Jurkat, Clone E6-1 (cell line): Measurements from ENCODE around the gene LIMK1. TPM values are rescaled to one million over a fixed set of nuclear protein-coding genes. Genes with fewer than 3 reads are reported as not detected.
"Not testable (repeated sequence)": the region's sequence is repeated elsewhere in the genome, so short reads cannot be mapped to it uniquely, and the experiment has no call there.

Experiments
- DNase-seq: peaks from one replicate; pipeline ENCODE4 v3.0.0-alpha.2; 2011; ENCODE audit warnings: low read depth, low spot score
- H3K4me3 ChIP-seq: 2 replicates; pipeline ENCODE4 v1.5.1; 2011; ENCODE audit warnings: mild to moderate bottlenecking, low read length, control low read depth, moderate library complexity
- polyA plus RNA-seq: library from polyadenylated mRNA; unstranded; fragments of >200 nt; gene quantifications from one replicate; pipeline ENCODE4 v1.2.1, GENCODE V29; 2012; ENCODE audit warnings: missing spikeins; ENCODE audit not compliant: insufficient read length, insufficient read depth

Gene LIMK1
- polyA plus RNA-seq: 28.5 TPM

DNA sequence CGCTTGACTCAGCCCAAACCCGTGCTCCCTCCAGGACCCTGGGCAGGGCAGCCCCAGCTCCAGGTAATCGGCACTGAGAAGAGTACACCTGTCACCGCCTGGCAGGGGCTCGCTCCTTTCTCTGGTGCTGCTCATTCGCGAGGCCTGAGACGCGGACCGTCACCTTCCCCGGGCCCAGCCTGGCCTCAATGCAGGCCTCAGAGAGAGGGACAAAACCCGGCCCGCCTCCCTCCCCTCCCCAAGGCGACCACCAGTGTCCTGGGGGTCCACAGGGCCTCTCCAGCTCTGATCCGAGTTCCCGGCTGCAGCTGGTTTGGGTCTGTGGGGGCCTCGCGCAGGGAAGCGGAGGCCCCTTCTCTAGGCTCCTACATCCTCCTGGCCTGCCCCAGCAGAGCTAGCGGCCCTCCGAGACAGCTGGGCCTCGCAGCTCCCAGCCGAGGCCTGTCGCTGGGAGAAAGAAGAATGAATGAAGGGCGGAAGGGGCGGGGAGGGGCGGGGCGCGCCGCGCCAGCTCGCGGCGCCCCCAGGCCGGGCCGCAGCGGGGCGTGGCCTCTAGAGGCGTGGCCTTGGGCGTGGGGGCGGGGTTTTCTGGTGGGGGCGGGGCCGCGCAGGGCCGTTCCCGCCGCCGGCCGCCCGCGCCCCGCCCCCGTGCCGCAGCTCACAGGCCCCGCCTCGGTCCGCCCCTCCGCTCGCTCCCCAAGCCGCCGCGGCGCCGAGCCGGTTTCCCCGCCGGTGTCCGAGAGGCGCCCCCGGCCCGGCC lies at the start of gene LIMK1:
Gene LIMK1, plus strand, starts transcription at position 688 of the 760 bp plus-strand sequence. CDS start 187 bp downstream, outside the sequence.
- DNase-seq: peak; percentile 66
- H3K4me3 ChIP-seq: peak within 1 kb of the TSS; percentile 63

DNA sequence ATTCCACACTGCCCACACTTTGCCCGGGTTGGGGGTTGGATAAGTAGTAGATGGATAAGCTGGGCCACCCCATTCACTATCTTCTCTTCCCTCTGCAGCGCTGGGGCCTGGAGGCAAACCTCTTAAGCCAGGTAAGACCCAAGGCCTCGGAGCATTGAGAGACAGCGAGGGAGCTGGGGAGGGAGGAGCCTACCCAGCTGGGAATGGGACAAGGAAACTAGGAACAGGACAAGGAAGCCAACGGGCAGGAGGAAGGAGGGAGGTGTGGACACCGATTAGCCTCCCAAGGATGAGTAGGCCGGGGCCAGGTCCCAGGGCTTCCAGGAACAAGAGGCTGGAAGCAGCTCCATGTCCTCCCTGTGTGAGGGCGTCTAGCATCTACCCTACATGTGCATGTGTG lies 46.0 kb upstream of the LIMK1 start:
- H3K4me3 ChIP-seq: no peak overlapping the region
- DNase-seq: no peak

DNA sequence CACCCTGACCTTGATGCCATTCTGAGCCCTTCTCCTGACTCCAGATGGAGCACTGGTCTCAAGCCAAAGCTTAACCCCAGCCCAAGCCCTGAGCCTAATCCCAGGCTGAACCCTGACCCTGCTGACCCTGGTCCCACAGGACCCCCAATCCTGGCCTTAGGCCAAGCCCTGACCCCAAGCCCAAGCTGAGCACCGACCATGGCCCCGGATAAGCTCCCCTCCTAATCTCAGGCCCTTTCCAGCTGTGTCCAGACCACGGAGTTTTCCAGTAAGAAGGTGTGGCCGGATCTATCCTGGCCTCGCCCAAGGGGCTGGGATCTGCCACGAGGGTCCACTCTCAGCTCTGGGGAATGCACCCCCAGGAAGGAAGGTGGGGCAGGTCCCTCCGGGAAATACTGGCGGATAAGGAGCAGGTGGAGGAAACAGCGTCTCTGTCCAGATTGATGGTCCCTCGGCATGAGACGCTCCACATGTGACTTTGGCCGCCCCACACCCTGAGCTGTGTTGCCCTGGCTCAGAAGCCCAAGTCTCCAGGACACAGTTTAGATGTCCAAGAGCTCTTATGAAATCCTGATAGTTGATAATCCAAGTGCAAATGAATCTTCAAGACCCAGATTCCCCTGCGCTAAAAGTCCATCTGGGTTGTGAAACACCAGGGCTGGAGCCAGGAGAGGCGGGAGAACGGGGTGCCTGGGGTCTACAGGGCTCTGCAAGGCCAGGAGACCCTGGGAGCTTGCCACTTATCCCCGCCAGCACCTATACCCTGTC lies 45.2 kb upstream of the LIMK1 start:
- H3K4me3 ChIP-seq: no peak overlapping the region
- DNase-seq: no peak

- no peak overlapping the region for H3K4me3 ChIP-seq
These were observed 44.3 kb upstream of the LIMK1 start for GRCh38 chr7:74039337-74039736.

DNA sequence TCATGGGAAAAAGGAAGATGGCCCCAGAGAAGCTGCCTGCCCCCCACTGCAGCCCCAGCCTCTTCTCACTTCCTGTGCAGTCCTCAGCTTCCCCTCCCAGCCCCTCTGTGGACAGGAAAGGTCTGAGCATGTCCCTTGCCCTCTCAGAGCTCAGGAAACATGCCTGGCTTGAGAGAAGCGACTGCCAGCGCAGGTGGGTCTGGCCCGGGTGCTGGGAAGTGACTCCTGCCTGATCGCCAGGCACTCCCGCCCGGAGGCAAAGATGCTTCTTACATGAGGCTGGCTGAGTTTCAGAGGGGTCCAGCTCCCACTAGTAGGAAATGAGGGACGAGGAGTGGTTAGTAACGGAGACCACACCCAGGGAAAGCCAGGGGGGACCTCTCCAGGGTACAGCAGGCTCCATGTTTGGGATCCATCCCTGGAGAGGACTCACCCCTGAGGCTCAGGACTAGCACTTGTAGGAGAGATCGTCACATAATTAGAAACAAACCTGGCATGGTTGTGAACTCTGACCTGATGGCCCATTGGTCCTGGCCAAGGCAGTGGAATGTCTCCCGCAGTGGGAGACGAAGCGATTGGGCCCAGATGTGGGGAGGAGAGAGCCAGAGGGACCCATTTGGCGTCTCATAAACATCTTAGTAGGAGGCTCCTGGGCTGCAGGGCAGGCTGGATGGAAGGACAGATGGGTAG lies 43.4 kb upstream of the LIMK1 start:
- DNase-seq: no peak
- no peak overlapping the region for H3K4me3 ChIP-seq

More at GRCh38 chr7:74039337-74039736, 44.3 kb upstream of the LIMK1 start:
- no peak for DNase-seq

DNA sequence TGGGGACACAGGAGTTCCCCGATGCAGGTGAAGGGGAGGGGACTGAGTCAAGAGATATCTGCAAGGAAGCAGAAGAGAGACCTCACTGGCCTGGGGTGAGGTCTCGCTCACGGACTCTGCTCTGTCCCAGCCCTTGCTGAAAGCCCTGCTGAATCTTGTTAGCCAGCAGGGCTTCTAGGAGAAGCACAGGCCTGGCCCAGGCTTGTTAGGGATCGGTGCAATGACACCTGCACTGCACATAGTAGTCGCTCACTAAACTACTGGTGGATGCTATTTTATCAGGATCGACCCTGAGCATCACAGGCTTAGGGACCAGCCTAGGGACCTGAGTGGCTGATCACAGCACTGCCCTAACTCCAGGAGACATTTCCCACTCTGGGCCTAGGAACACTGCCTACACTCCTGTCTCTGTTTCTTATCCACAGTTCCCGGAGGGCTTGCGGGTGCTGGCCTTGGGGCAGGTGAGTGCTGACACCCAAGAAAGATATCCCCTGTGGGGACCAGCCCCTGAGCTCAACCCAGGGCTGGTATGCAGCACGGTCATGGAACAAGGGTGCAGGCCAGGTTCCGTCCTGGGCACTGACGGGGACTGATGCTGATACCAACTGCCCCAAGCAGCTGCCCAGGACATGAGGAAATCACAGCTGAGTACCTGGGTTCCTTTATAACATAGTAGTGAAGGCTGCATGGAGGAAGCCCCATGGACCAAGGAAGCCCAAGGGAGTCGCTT lies 42.6 kb upstream of the LIMK1 start:
- no peak for DNase-seq

GRCh38 chr7:74042746-74043522 lies 40.7 kb upstream of the LIMK1 start:
- DNase-seq: no peak
- no peak overlapping the region for H3K4me3 ChIP-seq

More for the DNA sequence above, 42.6 kb upstream of the LIMK1 start:
- H3K4me3 ChIP-seq: no peak overlapping the region

- no peak overlapping the region for H3K4me3 ChIP-seq
- DNase-seq: no peak
These were observed 40.1 kb upstream of the LIMK1 start for GRCh38 chr7:74043523-74043951.

DNA sequence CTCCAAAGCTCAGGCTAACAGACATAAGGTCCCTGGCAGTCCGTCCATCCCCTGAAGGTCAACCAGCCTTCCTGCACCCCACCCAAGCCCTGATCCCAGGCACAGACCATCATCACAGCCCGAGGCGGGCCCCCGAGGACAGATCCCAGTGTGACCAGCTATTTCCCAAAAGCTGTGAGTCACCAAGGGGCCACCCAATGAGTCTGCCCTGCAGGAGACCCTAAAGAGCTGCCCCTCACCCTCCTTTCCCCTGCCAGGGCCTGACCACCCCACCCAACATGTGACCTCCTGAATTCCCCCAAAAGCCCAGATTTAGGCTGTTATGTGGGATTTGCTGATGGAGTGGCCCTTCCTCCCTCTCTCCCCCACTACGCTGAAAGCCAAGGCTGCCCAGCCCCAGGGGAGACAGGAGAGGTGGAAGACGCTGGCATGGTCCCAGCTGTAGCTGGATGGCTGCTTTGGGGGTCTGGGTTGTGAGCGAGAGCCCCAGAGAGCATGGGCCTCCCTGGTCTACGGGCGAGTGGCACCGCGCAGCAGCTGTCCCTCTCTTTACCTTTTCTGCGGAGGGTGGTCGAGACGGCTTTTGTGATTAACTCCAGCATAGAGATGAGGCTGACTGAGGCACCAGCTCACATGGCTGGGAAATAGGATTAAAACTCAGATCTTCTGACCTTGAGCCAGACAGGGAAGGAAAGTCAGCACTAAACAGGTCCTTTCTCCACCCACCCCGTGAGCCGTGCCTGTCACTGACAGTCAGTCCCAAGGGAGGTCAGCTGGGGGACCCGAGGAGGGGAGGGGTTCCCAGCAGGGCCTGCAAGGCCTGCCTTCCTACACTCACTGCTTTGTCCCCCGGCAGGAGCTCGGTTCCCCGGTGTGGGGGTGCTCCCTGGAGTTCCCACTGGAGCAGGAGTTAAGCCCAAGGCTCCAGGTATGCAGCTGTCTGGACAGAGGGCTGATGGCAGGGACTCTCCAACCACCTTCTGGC lies 38.9 kb upstream of the LIMK1 start:
- no peak for DNase-seq
- H3K4me3 ChIP-seq: no peak overlapping the region

DNA sequence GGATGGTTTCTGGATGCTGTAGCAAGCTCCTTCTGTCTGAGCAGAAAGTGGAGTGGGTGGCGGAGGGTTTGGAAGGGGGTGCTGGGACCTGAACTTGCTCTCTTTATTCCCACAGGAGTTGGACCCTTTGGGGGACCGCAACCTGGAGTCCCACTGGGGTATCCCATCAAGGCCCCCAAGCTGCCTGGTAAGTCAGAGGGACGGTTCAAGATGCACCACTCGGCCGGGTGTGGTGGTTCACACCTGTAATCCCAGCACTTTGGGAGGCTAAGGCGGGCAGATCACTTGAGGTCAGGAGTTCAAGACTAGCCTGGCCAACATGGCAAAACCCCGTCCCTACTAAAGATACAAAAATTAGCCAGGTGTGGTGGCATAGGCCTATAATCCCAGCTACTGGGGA lies 37.0 kb upstream of the LIMK1 start:
- not testable (repeated sequence) for DNase-seq, H3K4me3 ChIP-seq

GRCh38 chr7:74047804-74048380 lies 35.7 kb upstream of the LIMK1 start:
- no peak overlapping the region for H3K4me3 ChIP-seq
- DNase-seq: no peak

DNA sequence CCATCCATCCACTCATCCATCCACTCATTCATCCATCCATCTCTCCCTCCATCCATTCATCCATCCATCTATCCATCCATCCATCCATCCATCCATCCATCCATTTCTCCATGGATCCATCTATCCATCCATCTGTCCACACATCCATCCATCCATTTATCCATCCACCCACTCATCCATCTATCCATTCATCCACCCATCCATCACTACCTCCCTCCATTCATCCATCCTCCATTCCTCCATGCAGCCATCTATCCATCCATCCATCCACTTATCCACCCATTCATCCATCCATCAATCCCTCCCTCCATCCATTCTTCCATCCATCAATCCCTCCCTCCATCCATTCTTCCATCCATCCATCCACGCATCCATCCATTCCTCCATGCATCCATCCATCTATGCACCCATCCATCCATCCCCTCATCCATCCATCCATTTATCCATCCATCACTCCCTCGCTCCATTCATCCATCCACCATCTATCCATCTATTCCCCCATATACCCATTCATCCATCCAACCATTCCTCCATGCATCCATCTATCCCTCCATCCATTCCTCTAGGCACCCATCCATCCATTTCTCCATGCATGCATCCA lies 34.5 kb upstream of the LIMK1 start:
- no peak overlapping the region for H3K4me3 ChIP-seq
- no peak for DNase-seq

- DNase-seq: no peak
These were observed 33.4 kb upstream of the LIMK1 start for GRCh38 chr7:74049997-74050798.

GRCh38 chr7:74051193-74051592 lies 32.4 kb upstream of the LIMK1 start:
- no peak overlapping the region for H3K4me3 ChIP-seq
- no peak for DNase-seq

More at GRCh38 chr7:74049997-74050798, 33.4 kb upstream of the LIMK1 start:
- no peak overlapping the region for H3K4me3 ChIP-seq

DNA sequence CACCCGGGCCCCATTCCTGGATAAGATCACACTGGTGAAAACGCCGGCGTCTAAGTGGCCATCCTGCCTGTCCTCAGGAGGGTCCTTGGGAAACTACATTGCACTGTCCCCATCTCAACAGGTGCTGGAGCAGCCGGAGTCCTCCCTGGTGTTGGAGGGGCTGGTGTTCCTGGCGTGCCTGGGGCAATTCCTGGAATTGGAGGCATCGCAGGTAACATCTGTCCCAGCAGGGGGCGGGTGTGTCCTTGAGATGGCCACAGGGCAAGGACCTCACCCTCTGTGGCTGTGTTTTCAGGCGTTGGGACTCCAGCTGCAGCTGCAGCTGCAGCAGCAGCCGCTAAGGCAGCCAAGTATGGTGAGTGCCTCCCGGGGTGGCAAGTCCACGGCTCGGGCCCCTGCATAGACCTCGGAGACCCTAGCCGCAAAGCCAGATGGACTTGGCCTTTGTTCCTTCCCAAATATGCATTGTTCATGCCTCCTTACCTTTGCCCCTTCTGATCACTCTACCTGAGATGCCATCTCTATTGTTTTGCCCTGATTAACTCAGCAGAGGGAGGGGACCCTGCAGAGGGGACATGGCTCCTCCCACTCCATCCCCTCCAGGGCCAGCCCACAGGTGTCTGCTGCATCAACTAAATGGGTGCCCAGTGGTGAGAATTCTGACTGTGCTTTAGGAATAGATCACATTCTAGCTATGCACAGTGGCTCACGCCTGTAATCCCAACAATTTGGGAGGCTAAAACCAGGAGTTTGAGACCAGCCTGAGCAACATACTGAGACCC lies 31.8 kb upstream of the LIMK1 start:
- no peak overlapping the region for H3K4me3 ChIP-seq
- no peak for DNase-seq
